GM12891 (cell line): ENCODE measurements around the gene PCDHB8.
"Not testable (repeated sequence)": the region's sequence is repeated elsewhere in the genome, so short reads cannot be mapped to it uniquely, and the experiment has no call there.

ENCODE experiments used
- DNase-seq: peaks from one replicate; pipeline ENCODE4 v3.0.0; 2011; ENCODE audit warnings: low spot score; ENCODE audit not compliant: insufficient read length
- FAIRE-seq: peaks from 2 replicates; lab custom pipeline; 2011; peaks lifted over from hg19 to GRCh38; lab: Jason Lieb, UNC
- PAX5 ChIP-seq: IDR thresholded peaks from 2 replicates; pipeline ENCODE4 v1.6.1; 2011; ENCODE audit warnings: low read length, moderate library complexity, mild to moderate bottlenecking; ENCODE audit not compliant: insufficient read depth, severe bottlenecking
- POLR2A ChIP-seq: IDR thresholded peaks from 2 replicates; pipeline ENCODE4 v1.6.1; 2011; ENCODE audit warnings: low read depth, low read length, control low read depth
- POLR2AphosphoS5 ChIP-seq: IDR thresholded peaks from 2 replicates; pipeline ENCODE4 v1.6.1; 2011; ENCODE audit warnings: low read depth, low read length, control low read depth
- POU2F2 ChIP-seq: IDR thresholded peaks from 2 replicates; pipeline ENCODE4 v1.6.1; 2011; ENCODE audit warnings: low read depth, mild to moderate bottlenecking, control low read depth, low read length, moderate library complexity
- SPI1 ChIP-seq: IDR thresholded peaks from 2 replicates; pipeline ENCODE4 v1.6.1; 2011; ENCODE audit warnings: low read depth, low read length, control low read depth
- TAF1 ChIP-seq: IDR thresholded peaks from 2 replicates; pipeline ENCODE4 v1.6.1; 2011; ENCODE audit warnings: low read depth, low read length, control low read depth

PCDHB8 gene

DNA sequence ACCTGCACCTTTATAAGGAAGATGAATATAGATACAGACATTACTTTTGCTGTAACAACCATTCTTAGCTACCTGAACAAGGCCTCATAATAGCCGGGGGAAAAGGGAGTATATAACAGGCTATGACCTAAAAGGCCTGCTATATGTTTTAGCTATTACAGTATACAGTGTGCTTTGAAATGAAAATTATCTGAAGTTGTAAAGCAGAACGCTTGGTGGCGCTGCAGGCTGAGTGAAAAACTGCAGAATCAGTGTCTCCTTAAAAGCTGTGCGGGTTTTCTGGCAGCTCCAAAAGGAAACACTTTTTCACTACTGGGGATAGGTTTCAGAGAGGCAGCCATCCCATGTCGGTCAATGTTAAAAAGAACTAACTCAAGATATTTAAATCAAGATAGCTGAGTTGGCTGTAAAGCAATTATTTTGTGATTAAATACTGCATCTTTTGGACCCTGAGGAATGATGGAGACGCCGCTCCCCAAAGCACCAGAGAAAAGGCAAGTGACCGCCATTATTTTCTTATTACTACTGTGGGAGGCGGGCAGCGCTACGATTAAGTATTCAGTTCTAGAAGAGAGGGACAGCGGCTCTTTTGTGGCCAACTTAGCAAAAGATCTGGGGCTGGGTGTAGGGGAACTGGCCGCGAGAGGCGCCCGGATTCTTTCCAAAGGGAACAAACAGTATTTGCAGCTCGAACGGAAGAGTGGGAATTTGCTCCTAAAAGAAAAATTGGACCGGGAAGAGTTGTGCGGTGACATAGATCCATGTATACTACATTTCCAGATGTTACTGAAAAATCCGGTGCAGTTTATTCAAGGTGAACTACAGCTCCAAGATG lies 21.8 kb upstream of the PCDHB8 start:
- TF ChIP-seq POLR2A = no peak
- TF ChIP-seq POLR2AphosphoS5 = no peak
- no peak for TF ChIP-seq PAX5
- no peak for TF ChIP-seq TAF1
- no peak for DNase-seq
- FAIRE-seq = no peak

DNA sequence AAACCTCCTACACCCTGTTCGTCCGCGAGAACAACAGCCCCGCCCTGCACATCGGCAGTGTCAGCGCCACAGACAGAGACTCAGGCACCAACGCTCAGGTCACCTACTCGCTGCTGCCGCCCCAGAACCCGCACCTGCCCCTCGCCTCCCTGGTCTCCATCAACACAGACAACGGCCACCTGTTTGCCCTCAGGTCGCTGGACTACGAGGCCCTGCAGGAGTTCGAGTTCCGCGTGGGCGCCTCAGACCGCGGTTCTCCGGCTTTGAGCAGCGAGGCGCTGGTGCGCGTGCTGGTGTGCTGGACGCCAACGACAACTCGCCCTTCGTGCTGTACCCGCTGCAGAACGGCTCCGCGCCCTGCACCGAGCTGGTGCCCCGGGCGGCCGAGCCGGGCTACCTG lies 20.2 kb upstream of the PCDHB8 start:
- FAIRE-seq, DNase-seq: not testable (repeated sequence)

DNA sequence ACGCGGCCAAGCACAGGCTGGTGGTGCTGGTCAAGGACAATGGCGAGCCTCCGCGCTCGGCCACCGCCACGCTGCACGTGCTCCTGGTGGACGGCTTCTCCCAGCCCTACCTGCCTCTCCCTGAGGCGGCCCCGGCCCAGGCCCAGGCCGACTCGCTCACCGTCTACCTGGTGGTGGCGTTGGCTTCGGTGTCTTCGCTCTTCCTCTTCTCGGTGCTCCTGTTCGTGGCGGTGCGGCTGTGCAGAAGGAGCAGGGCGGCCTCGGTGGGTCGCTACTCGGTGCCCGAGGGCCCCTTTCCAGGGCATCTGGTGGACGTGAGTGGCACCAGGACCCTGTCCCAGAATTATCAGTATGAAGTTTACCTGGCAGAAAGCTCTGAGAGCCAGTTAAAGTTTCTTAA lies 19.7 kb upstream of the PCDHB8 start:
- DNase-seq, FAIRE-seq: not testable (repeated sequence)

DNA sequence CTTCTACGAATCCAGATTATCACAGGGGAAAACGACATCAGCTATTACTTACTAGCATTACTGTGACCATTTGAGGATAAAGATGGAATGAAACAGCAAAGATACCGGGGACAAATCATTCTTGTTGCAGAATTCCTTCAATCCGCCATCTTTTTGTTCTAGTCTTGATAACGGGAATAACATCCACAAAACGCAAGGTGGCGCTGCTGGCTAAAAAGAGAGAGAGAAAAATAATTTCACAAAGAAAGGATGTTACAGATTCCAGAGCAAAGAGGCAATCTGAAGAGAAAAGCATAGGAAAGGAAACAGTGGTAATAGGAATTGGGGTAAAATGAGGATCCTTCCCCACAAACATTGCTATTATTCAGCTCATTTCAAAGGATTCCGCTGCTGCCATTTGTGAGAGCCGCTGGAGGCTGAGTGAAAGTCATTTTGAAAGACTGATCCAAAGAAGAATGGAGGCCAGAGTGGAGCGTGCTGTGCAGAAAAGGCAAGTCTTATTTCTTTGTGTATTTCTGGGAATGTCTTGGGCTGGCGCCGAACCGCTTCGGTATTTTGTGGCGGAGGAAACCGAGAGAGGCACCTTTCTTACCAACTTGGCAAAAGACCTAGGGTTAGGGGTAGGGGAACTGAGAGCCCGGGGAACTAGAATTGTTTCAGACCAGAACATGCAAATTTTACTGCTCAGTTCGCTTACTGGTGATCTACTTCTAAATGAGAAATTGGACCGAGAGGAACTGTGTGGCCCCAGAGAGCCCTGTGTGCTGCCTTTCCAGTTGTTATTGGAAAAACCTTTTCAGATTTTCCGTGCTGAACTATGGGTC lies 5.0 kb upstream of the PCDHB8 start, which contains the start of gene PCDHB7:
TSS of gene PCDHB7 (plus strand) at position 264 of the 824 bp plus-strand sequence. CDS start at position 456, 192 bp downstream.
- no peak for TF ChIP-seq POLR2AphosphoS5
- TF ChIP-seq SPI1 = no peak
- TF ChIP-seq TAF1 = no peak
- no peak for TF ChIP-seq POLR2A
- no peak for TF ChIP-seq PAX5
- no peak for TF ChIP-seq POU2F2
- FAIRE-seq (no peak), DNase-seq (no peak)

DNA sequence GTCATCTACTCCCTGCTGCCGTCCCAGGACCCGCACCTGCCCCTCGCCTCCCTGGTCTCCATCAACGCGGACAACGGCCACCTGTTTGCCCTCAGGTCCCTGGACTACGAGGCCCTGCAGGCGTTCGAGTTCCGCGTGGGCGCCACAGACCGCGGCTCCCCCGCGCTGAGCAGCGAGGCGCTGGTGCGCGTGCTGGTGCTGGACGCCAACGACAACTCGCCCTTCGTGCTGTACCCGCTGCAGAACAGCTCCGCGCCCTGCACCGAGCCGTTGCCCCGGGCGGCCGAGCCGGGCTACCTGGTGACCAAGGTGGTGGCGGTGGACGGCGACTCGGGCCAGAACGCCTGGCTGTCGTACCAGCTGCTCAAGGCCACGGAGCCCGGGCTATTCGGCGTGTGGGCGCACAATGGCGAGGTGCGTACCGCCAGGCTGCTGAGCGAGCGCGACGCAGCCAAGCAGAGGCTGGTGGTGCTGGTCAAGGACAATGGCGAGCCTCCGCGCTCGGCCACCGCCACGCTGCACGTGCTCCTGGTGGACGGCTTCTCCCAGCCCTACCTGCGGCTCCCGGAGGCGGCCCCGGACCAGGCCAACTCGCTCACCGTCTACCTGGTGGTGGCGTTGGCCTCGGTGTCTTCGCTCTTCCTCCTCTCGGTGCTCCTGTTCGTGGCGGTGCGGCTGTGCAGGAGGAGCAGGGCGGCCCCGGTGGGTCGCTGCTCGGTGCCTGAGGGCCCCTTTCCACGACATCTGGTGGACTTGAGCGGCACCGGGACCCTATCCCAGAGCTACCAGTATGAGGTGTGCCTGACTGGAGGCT lies 3.1 kb upstream of the PCDHB8 start:
- DNase-seq, FAIRE-seq: not testable (repeated sequence)

DNA sequence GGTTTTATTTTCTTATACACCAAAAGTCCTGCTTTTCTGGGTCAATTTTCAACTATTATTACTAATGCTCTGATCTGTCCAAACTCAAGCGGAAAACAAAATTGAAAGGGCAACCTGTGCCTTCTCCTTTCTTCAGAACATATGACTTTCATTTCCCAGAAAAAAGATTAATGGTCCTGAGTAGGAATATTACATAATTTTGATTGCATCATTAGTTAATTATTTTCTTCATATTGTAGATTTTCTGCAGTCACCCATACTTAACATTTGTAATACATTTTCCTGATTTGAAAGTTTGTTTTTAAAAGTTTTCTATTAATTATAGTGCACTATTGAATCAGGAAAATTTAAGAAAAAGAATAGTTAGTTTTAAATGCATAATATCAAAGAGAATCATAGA lies 1.7 kb upstream of the PCDHB8 start:
- TF ChIP-seq POLR2A = no peak
- no peak for TF ChIP-seq POLR2AphosphoS5
- TF ChIP-seq SPI1 = no peak
- no peak for TF ChIP-seq TAF1
- TF ChIP-seq PAX5 = no peak
- TF ChIP-seq POU2F2 = no peak
- DNase-seq = no peak
- FAIRE-seq = no peak

DNA sequence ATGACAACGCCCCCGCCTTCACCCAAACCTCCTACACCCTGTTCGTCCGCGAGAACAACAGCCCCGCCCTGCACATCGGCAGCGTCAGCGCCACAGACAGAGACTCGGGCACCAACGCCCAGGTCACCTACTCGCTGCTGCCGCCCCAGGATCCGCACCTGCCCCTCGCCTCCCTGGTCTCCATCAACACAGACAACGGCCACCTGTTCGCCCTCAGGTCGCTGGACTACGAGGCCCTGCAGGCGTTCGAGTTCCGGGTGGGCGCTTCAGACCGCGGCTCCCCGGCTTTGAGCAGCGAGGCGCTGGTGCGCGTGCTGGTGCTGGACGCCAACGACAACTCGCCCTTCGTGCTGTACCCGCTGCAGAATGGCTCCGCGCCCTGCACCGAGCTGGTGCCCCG lies 1.8 kb downstream of the PCDHB8 start:
- not testable (repeated sequence) for FAIRE-seq, DNase-seq

DNA sequence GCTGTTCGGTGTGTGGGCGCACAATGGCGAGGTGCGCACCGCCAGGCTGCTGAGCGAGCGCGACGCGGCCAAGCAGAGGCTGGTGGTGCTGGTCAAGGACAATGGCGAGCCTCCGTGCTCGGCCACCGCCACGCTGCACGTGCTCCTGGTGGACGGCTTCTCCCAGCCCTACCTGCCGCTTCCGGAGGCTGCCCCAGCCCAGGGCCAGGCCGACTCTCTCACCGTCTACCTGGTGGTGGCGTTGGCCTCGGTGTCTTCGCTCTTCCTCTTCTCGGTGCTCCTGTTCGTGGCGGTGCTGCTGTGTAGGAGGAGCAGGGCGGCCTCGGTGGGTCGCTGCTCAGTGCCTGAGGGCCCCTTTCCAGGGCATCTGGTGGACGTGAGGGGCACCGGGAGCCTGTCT lies 2.3 kb downstream of the PCDHB8 start:
- FAIRE-seq, DNase-seq: not testable (repeated sequence)

DNA sequence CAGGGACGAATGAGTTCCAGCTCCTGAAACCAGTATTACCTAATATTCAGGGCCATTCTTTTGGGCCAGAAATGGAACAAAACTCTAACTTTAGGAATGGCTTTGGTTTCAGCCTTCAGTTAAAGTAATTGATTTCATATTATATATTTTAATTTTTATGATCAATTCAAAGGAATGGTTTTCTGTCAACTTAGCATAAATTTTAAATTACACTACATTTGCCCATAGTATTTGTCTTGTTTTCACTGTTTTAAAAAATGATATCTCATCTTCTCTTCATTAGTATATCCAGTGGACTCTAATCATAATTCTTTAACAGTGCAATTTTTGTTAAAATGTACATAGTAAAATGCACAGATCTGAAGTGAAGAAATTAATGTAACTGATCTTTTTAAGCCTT lies 2.7 kb downstream of the PCDHB8 start:
- FAIRE-seq = no peak
- TF ChIP-seq POLR2A (no peak), POU2F2 (no peak), TAF1 (no peak), POLR2AphosphoS5 (no peak), SPI1 (no peak), PAX5 (no peak)
- no peak for DNase-seq

DNA sequence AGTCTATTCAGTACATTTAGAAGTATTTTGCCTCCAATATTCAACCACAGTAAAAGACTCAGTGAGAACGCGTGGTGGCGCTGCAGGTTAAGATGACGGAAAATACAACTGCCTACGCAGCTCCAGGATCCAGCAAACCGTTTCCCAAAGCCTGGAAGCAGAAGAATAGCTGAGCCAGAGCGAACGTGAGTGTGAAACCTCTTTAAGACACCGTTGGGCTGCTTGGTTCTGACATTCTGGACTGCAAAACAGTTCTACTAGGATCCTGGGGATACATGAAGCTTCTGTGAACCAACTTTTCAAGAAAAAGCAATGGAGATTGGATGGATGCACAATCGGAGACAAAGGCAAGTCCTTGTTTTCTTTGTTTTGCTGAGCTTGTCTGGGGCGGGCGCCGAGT lies 4.7 kb downstream of the PCDHB8 start, which contains the start of gene PCDHB16:
TSS of gene PCDHB16 (plus strand) at position 140 of the 400 bp plus-strand sequence. CDS start at position 313, 173 bp downstream.
- DNase-seq = no peak
- FAIRE-seq = no peak
- TF ChIP-seq POLR2A = no peak
- no peak for TF ChIP-seq POU2F2
- no peak for TF ChIP-seq SPI1
- no peak for TF ChIP-seq POLR2AphosphoS5
- no peak for TF ChIP-seq PAX5
- no peak for TF ChIP-seq TAF1

DNA sequence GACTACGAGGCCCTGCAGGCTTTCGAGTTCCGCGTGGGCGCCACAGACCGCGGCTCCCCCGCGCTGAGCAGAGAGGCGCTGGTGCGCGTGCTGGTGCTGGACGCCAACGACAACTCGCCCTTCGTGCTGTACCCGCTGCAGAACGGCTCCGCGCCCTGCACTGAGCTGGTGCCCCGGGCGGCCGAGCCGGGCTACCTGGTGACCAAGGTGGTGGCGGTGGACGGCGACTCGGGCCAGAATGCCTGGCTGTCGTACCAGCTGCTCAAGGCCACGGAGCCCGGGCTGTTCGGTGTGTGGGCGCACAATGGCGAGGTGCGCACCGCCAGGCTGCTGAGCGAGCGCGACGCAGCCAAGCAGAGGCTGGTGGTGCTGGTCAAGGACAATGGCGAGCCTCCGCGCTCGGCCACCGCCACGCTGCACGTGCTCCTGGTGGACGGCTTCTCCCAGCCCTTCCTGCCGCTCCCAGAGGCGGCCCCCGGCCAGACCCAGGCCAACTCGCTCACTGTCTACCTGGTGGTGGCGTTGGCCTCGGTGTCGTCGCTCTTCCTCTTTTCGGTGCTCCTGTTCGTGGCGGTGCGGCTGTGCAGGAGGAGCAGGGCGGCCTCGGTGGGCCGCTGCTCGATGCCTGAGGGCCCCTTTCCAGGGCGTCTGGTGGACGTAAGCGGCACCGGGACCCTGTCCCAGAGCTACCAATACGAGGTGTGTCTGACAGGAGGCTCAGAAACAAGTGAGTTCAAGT lies 6.7 kb downstream of the PCDHB8 start:
- DNase-seq, FAIRE-seq: not testable (repeated sequence)
